ENCODE results near the gene OSBPL5.

OSBPL5 gene

GRCh38 chr11:3177931-3178330 is 12.8 kb upstream of the OSBPL5 start:
- no peaks in the 10 kb centered on the region for H3K79me2 ChIP-seq (ENCODE audit: control insufficient read depth, low read length)
- peaks cover 12% of the 10 kb centered on the region for H3K9me3 ChIP-seq (ENCODE audit: control insufficient read depth, insufficient read depth, low read length)
- no peaks in the 10 kb centered on the region for H3K36me3 ChIP-seq (ENCODE audit: control insufficient read depth, low read length)
- no peaks in the 10 kb centered on the region for H3K4me1 ChIP-seq (ENCODE audit: control insufficient read depth, low read length)
- no peak for TF ChIP-seq CTCF (IDR thresholded peaks at IDR 0.05; ENCODE audit: low read depth, low read length, poor library complexity, severe bottlenecking)
- TF ChIP-seq EZH2phosphoT487 (IDR thresholded peaks at IDR 0.05; ENCODE audit: borderline replicate concordance, low read length) = no peak
- no peak overlapping the region for H3K27ac ChIP-seq (ENCODE audit: low read depth, low read length)
- H3F3A ChIP-seq (ENCODE audit: control insufficient read depth, insufficient read depth) = no peaks in the 10 kb centered on the region
- no peaks in the 10 kb centered on the region for H3K9me2 ChIP-seq (replicated peaks; ENCODE audit: control insufficient read depth, low read length)
- H3K4me3 ChIP-seq (ENCODE audit: low read length) = no peak overlapping the region
- no peaks in the 10 kb centered on the region for H3K27me3 ChIP-seq (ENCODE audit: control insufficient read depth, low read length)
- no peak overlapping the region for H3K4me2 ChIP-seq (ENCODE audit: low read length)
- no peaks in the 10 kb centered on the region for H4K20me1 ChIP-seq (ENCODE audit: control insufficient read depth, insufficient read depth, low read depth, low read length)

- no peaks in the 10 kb centered on the region for H3K36me3 ChIP-seq (ENCODE audit: control insufficient read depth, low read length)
- H4K20me1 ChIP-seq (ENCODE audit: control insufficient read depth, insufficient read depth, low read depth, low read length) = no peaks in the 10 kb centered on the region
- no peak overlapping the region for H3K4me2 ChIP-seq (ENCODE audit: low read length)
- H3K4me1 ChIP-seq (ENCODE audit: control insufficient read depth, low read length) = no peaks in the 10 kb centered on the region
- no peaks in the 10 kb centered on the region for H3K79me2 ChIP-seq (ENCODE audit: control insufficient read depth, low read length)
- no peak overlapping the region for H3K4me3 ChIP-seq (ENCODE audit: low read length)
- H3K27ac ChIP-seq (ENCODE audit: low read depth, low read length) = no peak overlapping the region
- H3F3A ChIP-seq (ENCODE audit: control insufficient read depth, insufficient read depth) = no peaks in the 10 kb centered on the region
- H3K9me2 ChIP-seq (replicated peaks; ENCODE audit: control insufficient read depth, low read length) = no peaks in the 10 kb centered on the region
- peaks cover 12% of the 10 kb centered on the region for H3K9me3 ChIP-seq (ENCODE audit: control insufficient read depth, insufficient read depth, low read length)
- H3K27me3 ChIP-seq (ENCODE audit: control insufficient read depth, low read length) = no peaks in the 10 kb centered on the region
- TF ChIP-seq CTCF (IDR thresholded peaks at IDR 0.05; ENCODE audit: low read depth, low read length, poor library complexity, severe bottlenecking) (no peak), EZH2phosphoT487 (IDR thresholded peaks at IDR 0.05; ENCODE audit: borderline replicate concordance, low read length) (no peak)
These were observed 11.4 kb upstream of the OSBPL5 start for GRCh38 chr11:3176487-3176886.

GRCh38 chr11:3175194-3175593 is 10.1 kb upstream of the OSBPL5 start:
- Histone ChIP-seq H3F3A (ENCODE audit: control insufficient read depth, insufficient read depth) (no peaks in the 10 kb centered on the region), H3K4me1 (ENCODE audit: control insufficient read depth, low read length) (no peaks in the 10 kb centered on the region), H3K9me2 (replicated peaks; ENCODE audit: control insufficient read depth, low read length) (no peaks in the 10 kb centered on the region), H3K79me2 (ENCODE audit: control insufficient read depth, low read length) (no peaks in the 10 kb centered on the region), H3K27ac (ENCODE audit: low read depth, low read length) (no peak overlapping the region), H3K4me2 (ENCODE audit: low read length) (no peak overlapping the region), H3K9me3 (ENCODE audit: control insufficient read depth, insufficient read depth, low read length) (peaks cover 12% of the 10 kb centered on the region), H3K4me3 (ENCODE audit: low read length) (no peak overlapping the region), H4K20me1 (ENCODE audit: control insufficient read depth, insufficient read depth, low read depth, low read length) (no peaks in the 10 kb centered on the region), H3K27me3 (ENCODE audit: control insufficient read depth, low read length) (no peaks in the 10 kb centered on the region), H3K36me3 (ENCODE audit: control insufficient read depth, low read length) (no peaks in the 10 kb centered on the region)
- TF ChIP-seq EZH2phosphoT487 (IDR thresholded peaks at IDR 0.05; ENCODE audit: borderline replicate concordance, low read length) (no peak), CTCF (IDR thresholded peaks at IDR 0.05; ENCODE audit: low read depth, low read length, poor library complexity, severe bottlenecking) (no peak)

- TF ChIP-seq CTCF (IDR thresholded peaks at IDR 0.05; ENCODE audit: low read depth, low read length, poor library complexity, severe bottlenecking) = no peak
- TF ChIP-seq EZH2phosphoT487 (IDR thresholded peaks at IDR 0.05; ENCODE audit: borderline replicate concordance, low read length) = no peak
- H4K20me1 ChIP-seq (ENCODE audit: control insufficient read depth, insufficient read depth, low read depth, low read length) = no peaks in the 10 kb centered on the region
- H3K27ac ChIP-seq (ENCODE audit: low read depth, low read length) = no peak overlapping the region
- H3K27me3 ChIP-seq (ENCODE audit: control insufficient read depth, low read length) = no peaks in the 10 kb centered on the region
- no peaks in the 10 kb centered on the region for H3F3A ChIP-seq (ENCODE audit: control insufficient read depth, insufficient read depth)
- no peaks in the 10 kb centered on the region for H3K79me2 ChIP-seq (ENCODE audit: control insufficient read depth, low read length)
- H3K36me3 ChIP-seq (ENCODE audit: control insufficient read depth, low read length) = no peaks in the 10 kb centered on the region
- no peak overlapping the region for H3K4me3 ChIP-seq (ENCODE audit: low read length)
- no peaks in the 10 kb centered on the region for H3K4me1 ChIP-seq (ENCODE audit: control insufficient read depth, low read length)
- peaks cover 12% of the 10 kb centered on the region for H3K9me3 ChIP-seq (ENCODE audit: control insufficient read depth, insufficient read depth, low read length)
- H3K4me2 ChIP-seq (ENCODE audit: low read length) = no peak overlapping the region
- no peaks in the 10 kb centered on the region for H3K9me2 ChIP-seq (replicated peaks; ENCODE audit: control insufficient read depth, low read length)
These were observed 9.3 kb upstream of the OSBPL5 start for GRCh38 chr11:3174387-3174786.
